ENCODE data around the gene TMEM18.

Gene TMEM18

DNA sequence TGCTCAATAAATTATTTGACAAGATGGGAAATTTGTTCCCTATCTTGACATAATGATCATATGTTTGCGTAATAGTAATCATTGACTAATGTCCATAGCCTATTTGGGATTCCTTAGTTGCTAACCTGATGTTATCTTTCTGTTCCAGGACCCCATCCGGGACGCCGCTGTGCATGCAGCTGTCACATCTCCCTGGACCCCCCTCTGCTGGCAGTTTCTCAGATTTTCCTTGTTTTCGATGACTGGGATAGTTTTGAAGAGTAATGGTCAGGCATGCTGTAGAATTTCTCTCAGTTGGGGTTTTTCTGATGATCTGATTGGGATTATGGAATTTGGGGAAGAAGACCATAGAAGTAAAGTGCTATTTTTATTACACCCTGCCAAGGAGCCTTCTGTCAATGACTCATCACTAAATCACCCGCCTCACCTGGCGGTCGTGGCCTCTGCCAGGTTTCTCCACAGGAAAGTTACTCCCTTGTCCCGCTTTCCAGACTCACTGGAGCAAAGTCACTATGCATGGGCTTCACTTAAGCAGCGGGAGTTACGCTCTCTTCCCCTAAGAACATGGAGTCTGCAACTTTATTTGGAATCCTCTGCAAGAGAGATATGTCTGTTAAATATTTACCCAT lies 19.9 kb upstream of the TMEM18 start:
- Histone ChIP-seq H3K36me3 (ENCODE audit: control insufficient read depth in 1 of 2, insufficient read depth in 2 of 2, low read length in 2 of 2) (no peaks in the 10 kb centered on the region), H3K9me3 (ENCODE audit: insufficient read depth, low read depth, low read length) (no peaks in the 10 kb centered on the region), H3K27ac (ENCODE audit: low read depth, low read length) (no peak overlapping the region), H2BK120ac (ENCODE audit: insufficient read depth, low read length, poor library complexity) (no peak overlapping the region), H3K14ac (ENCODE audit: low read length) (no peak overlapping the region), H3K79me1 (ENCODE audit: low read length) (no peaks in the 10 kb centered on the region), H4K8ac (ENCODE audit: low read depth, low read length) (no peak overlapping the region), H3K79me2 (ENCODE audit: control insufficient read depth, insufficient read depth, low read length, poor library complexity) (no peaks in the 10 kb centered on the region), H2AFZ (ENCODE audit: insufficient read depth, low read length, poor library complexity) (no peak overlapping the region), H3K4me3 (ENCODE audit: low read depth, low read length) (no peak overlapping the region), H3K27me3 (ENCODE audit: insufficient read depth, low read length) (no peaks in the 10 kb centered on the region), H3K4me2 (ENCODE audit: low read length) (no peak overlapping the region), H4K12ac (ENCODE audit: low read depth, low read length) (no peak overlapping the region), H2BK12ac (ENCODE audit: low read length) (no peak overlapping the region), H2AK5ac (ENCODE audit: low read length) (no peak overlapping the region), H4K91ac (ENCODE audit: low read depth, low read length) (no peak overlapping the region), H2BK5ac (ENCODE audit: low read depth, low read length, poor library complexity) (no peak overlapping the region), H3K18ac (ENCODE audit: low read length) (no peak overlapping the region), H3K23ac (ENCODE audit: low read length) (no peak overlapping the region), H3K4ac (ENCODE audit: low read depth, low read length) (no peak overlapping the region), H3K4me1 (ENCODE audit: control insufficient read depth in 1 of 2, insufficient read depth in 2 of 2, low read length in 2 of 2) (no peaks in the 10 kb centered on the region), H3K9ac (ENCODE audit: low read length) (no peak overlapping the region)
- no CpG with 5 or more reads among the region's 11 CpGs for WGBS (ENCODE audit: extremely low coverage, insufficient coverage, insufficient read length)
- no peak for DNase-seq

DNA sequence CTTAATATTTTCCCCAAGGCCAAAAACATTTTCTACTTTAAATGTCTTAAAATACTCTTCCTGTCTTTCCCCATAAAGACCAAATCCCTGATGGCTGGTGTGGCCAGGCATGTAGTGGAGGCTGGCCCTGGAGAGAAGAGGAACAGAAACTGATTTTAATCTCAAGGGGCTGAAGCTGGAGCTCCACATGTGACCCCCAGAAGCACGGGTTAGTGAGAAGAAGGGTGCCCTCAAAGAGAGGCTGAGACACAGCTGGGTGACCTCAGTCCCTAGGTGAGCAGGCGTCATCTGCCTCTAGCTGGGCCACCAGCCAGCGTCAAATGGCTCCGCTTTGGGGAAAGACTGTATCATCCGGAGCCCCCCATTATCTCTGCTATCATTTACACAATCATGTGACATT lies 19.3 kb upstream of the TMEM18 start:
- no peak overlapping the region for H2AK5ac ChIP-seq (ENCODE audit: low read length)
- no peak overlapping the region for H3K4me2 ChIP-seq (ENCODE audit: low read length)
- no peaks in the 10 kb centered on the region for H3K36me3 ChIP-seq (ENCODE audit: control insufficient read depth in 1 of 2, insufficient read depth in 2 of 2, low read length in 2 of 2)
- no CpG with 5 or more reads among the region's 5 CpGs for WGBS (ENCODE audit: extremely low coverage, insufficient coverage, insufficient read length)
- H3K4me1 ChIP-seq (ENCODE audit: control insufficient read depth in 1 of 2, insufficient read depth in 2 of 2, low read length in 2 of 2): no peaks in the 10 kb centered on the region
- H3K27ac ChIP-seq (ENCODE audit: low read depth, low read length): no peak overlapping the region
- DNase-seq: no peak
- no peak overlapping the region for H4K12ac ChIP-seq (ENCODE audit: low read depth, low read length)
- H3K14ac ChIP-seq (ENCODE audit: low read length): no peak overlapping the region
- H2BK5ac ChIP-seq (ENCODE audit: low read depth, low read length, poor library complexity): no peak overlapping the region
- no peak overlapping the region for H4K91ac ChIP-seq (ENCODE audit: low read depth, low read length)
- no peak overlapping the region for H3K23ac ChIP-seq (ENCODE audit: low read length)
- no peak overlapping the region for H2BK12ac ChIP-seq (ENCODE audit: low read length)
- H2BK120ac ChIP-seq (ENCODE audit: insufficient read depth, low read length, poor library complexity): no peak overlapping the region
- no peaks in the 10 kb centered on the region for H3K79me2 ChIP-seq (ENCODE audit: control insufficient read depth, insufficient read depth, low read length, poor library complexity)
- no peak overlapping the region for H3K4ac ChIP-seq (ENCODE audit: low read depth, low read length)
- no peak overlapping the region for H3K9ac ChIP-seq (ENCODE audit: low read length)
- H2AFZ ChIP-seq (ENCODE audit: insufficient read depth, low read length, poor library complexity): no peak overlapping the region
- no peaks in the 10 kb centered on the region for H3K9me3 ChIP-seq (ENCODE audit: insufficient read depth, low read depth, low read length)
- H3K4me3 ChIP-seq (ENCODE audit: low read depth, low read length): no peak overlapping the region
- no peak overlapping the region for H4K8ac ChIP-seq (ENCODE audit: low read depth, low read length)
- no peaks in the 10 kb centered on the region for H3K27me3 ChIP-seq (ENCODE audit: insufficient read depth, low read length)
- no peaks in the 10 kb centered on the region for H3K79me1 ChIP-seq (ENCODE audit: low read length)
- no peak overlapping the region for H3K18ac ChIP-seq (ENCODE audit: low read length)

DNA sequence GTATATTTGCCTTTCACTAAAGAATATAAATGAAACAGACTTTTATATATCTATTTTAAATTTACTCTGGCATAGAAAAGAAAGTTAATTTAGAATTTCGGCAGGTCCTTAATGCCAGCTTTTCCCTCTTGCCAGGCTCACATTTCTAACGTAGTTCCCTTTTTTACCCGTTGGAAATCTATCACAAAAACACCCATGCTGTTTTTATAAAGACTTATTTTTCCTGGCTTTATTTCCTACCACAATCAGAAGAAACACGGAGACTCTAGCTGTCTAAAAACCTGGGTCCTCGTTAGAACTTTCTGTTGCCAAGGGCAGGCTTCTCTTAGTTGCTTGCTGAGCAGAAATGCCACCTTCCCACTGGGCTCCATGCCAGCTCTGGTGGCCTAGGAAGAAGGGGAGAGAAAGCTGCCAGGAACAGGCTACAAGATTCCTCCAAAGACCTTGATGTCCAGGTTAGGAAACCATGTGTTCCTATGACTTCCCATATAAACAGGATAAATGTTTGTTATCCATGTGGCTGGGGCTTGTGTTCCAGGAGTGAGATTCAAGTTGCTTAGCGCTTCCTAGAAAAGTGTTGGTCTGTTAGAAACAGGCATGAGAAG lies 17.8 kb upstream of the TMEM18 start:
- Histone ChIP-seq H3K4me3 (ENCODE audit: low read depth, low read length) (no peak overlapping the region), H3K9ac (ENCODE audit: low read length) (no peak overlapping the region), H3K27ac (ENCODE audit: low read depth, low read length) (no peak overlapping the region)

DNA sequence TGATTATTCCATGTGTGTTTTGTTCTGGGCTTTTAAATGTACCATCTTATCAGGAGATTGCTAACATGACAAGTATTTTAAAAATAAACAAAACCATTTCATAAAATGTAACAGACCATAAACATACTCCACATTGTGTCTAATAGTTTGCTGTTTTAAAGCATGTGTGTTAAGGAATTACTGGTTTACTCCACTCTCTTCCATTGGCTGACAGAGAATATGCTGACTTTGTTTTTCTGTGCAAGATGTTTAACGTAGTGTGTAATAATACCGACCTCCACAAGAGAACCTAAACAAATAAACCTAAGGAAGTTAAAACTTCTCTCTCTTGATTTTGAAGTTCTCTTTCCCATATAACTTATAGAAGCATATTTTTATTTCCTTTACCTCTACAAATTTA lies 17.0 kb upstream of the TMEM18 start:
- no peak for DNase-seq
- Histone ChIP-seq H3K18ac (ENCODE audit: low read length) (no peak overlapping the region), H4K12ac (ENCODE audit: low read depth, low read length) (no peak overlapping the region), H3K23ac (ENCODE audit: low read length) (no peak overlapping the region), H3K9me3 (ENCODE audit: insufficient read depth, low read depth, low read length) (no peaks in the 10 kb centered on the region), H3K9ac (ENCODE audit: low read length) (no peak overlapping the region), H3K4me3 (ENCODE audit: low read depth, low read length) (no peak overlapping the region), H4K91ac (ENCODE audit: low read depth, low read length) (no peak overlapping the region), H3K79me2 (ENCODE audit: control insufficient read depth, insufficient read depth, low read length, poor library complexity) (no peaks in the 10 kb centered on the region), H2AFZ (ENCODE audit: insufficient read depth, low read length, poor library complexity) (no peak overlapping the region), H4K8ac (ENCODE audit: low read depth, low read length) (no peak overlapping the region), H3K27ac (ENCODE audit: low read depth, low read length) (no peak overlapping the region), H3K4ac (ENCODE audit: low read depth, low read length) (no peak overlapping the region), H2BK120ac (ENCODE audit: insufficient read depth, low read length, poor library complexity) (no peak overlapping the region), H3K14ac (ENCODE audit: low read length) (no peak overlapping the region), H3K4me2 (ENCODE audit: low read length) (no peak overlapping the region), H2BK12ac (ENCODE audit: low read length) (no peak overlapping the region), H2AK5ac (ENCODE audit: low read length) (no peak overlapping the region), H2BK5ac (ENCODE audit: low read depth, low read length, poor library complexity) (no peak overlapping the region), H3K36me3 (ENCODE audit: control insufficient read depth in 1 of 2, insufficient read depth in 2 of 2, low read length in 2 of 2) (no peaks in the 10 kb centered on the region), H3K79me1 (ENCODE audit: low read length) (no peaks in the 10 kb centered on the region), H3K4me1 (ENCODE audit: control insufficient read depth in 1 of 2, insufficient read depth in 2 of 2, low read length in 2 of 2) (no peaks in the 10 kb centered on the region), H3K27me3 (ENCODE audit: insufficient read depth, low read length) (no peaks in the 10 kb centered on the region)
- no CpG with 5 or more reads among the region's 2 CpGs for WGBS (ENCODE audit: extremely low coverage, insufficient coverage, insufficient read length)

More for the DNA sequence above, 17.8 kb upstream of the TMEM18 start:
- WGBS (ENCODE audit: extremely low coverage, insufficient coverage, insufficient read length): no CpG with 5 or more reads among the region's 6 CpGs
- Histone ChIP-seq H2AFZ (ENCODE audit: insufficient read depth, low read length, poor library complexity) (no peak overlapping the region), H3K79me2 (ENCODE audit: control insufficient read depth, insufficient read depth, low read length, poor library complexity) (no peaks in the 10 kb centered on the region), H4K12ac (ENCODE audit: low read depth, low read length) (no peak overlapping the region), H3K79me1 (ENCODE audit: low read length) (no peaks in the 10 kb centered on the region), H4K8ac (ENCODE audit: low read depth, low read length) (no peak overlapping the region), H4K91ac (ENCODE audit: low read depth, low read length) (no peak overlapping the region), H2BK5ac (ENCODE audit: low read depth, low read length, poor library complexity) (no peak overlapping the region), H3K18ac (ENCODE audit: low read length) (no peak overlapping the region), H3K4ac (ENCODE audit: low read depth, low read length) (no peak overlapping the region), H3K23ac (ENCODE audit: low read length) (no peak overlapping the region), H2BK12ac (ENCODE audit: low read length) (no peak overlapping the region), H3K9me3 (ENCODE audit: insufficient read depth, low read depth, low read length) (no peaks in the 10 kb centered on the region), H2BK120ac (ENCODE audit: insufficient read depth, low read length, poor library complexity) (no peak overlapping the region), H2AK5ac (ENCODE audit: low read length) (no peak overlapping the region), H3K27me3 (ENCODE audit: insufficient read depth, low read length) (no peaks in the 10 kb centered on the region), H3K14ac (ENCODE audit: low read length) (no peak overlapping the region), H3K4me1 (ENCODE audit: control insufficient read depth in 1 of 2, insufficient read depth in 2 of 2, low read length in 2 of 2) (no peaks in the 10 kb centered on the region), H3K4me2 (ENCODE audit: low read length) (no peak overlapping the region), H3K36me3 (ENCODE audit: control insufficient read depth in 1 of 2, insufficient read depth in 2 of 2, low read length in 2 of 2) (no peaks in the 10 kb centered on the region)
- no peak for DNase-seq
